Stimulated activated CD8-positive, alpha-beta memory T cell treated with anti-CD3 and anti-CD28 coated beads, Interleukin-12 subunit alpha, Interleukin-12 subunit beta, amount 100 ng/mL, for 4 hours (primary cell): ENCODE data around the gene SLC2A9.

Experiments
- DNase-seq: peaks from one replicate; pipeline ENCODE4 v3.0.0-alpha.2; 2020; ENCODE audit warnings: low read depth

SLC2A9 gene

DNA sequence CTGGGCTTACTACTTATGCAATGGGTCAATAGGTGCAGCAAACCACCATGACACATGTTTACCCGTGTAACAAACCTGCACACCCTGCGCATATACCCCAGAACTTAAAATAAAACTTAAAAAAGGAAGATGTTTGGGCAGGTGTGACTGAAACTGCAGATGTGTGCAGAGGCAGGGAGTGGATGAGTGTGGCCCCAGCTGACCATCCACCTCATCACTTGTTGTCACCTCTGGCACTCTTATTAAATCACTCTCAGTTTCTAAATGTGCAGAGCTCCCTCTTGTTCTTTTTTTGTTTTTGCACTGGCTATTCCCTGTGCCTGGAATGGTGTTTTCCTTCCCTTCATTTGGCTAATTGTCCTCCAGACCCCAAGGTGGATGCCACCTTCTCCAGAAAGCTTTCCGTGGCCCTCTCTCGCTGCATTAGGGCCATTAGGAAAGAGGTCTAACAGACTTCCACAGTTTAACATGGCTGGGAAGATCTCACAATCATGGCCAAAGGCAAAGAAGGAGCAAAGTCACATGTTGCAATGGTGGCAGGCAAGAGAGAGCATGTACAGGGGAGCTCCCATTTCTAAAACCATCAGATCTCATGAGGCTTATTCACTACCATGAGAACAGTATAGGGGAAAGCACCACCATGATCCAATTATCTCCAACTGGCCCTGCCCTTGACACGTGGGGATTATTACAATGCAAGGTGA lies 58.5 kb downstream of the SLC2A9 start:
- DNase-seq, result no peak

DNA sequence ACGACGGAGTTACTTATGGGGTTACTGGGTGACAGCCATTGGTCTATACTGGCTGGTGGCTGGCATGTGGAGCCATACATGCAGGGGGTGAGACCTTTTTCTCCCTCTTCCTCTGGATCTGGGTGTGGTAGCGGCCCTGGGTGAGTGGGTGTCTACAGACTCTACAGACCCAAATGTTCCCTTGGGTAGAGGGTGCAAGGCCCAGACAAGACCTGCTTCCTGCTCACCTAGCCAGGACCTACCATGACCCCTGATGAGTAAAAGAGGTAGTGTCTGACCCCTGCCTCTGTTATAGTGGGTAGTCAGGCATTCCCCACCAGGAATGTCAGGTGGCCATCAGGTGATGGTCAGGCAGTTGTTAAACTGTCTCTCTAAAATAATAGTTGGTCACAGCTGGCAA lies 66.8 kb downstream of the SLC2A9 start:
- DNase-seq, result no peak

DNA sequence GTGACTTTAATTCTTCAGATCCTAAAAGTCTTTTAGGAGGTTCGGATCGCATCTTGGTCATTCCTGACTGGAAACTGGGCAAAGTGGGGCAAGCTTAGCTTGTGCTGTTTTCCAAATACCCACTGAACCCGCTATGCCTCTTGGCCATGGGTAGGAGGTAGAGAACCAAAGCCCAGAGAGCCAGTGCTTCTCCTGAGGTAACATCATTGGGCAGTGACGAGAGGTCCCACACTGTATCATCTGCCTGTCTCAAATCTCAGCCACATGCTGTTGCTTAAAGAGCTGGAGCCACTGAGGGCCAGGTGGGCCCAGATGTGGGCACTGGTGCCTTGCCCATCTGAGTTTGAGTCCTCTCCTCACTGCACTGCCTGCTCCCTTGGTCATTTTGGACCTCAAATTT lies 68.2 kb downstream of the SLC2A9 start:
- DNase-seq, result no peak

DNA sequence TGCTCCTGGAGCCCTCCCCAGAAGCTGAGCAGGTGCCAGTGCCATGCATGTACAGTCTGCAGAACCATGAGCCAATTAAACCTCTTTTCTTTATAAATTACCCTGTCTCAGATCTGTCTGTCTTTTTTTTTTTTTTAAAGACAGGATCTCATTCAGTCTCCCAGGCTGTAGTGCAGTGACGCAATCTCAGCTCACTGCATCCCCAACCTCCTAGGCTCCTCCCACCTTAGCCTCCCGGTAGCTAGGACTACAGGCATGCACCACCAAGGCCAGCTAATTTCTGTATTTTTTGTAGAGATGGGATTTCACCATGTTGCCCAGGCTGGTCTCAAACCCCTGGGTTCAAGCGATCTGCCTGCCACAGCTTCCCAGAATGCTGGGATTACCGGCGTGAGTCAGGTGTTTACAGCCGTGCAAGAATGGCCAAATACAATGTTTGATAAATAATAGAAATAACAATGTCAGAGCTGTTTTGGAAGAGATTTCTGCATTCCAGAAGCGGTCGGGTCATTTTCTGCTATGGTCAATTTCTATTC lies 68.8 kb downstream of the SLC2A9 start:
- no peak for DNase-seq

DNA sequence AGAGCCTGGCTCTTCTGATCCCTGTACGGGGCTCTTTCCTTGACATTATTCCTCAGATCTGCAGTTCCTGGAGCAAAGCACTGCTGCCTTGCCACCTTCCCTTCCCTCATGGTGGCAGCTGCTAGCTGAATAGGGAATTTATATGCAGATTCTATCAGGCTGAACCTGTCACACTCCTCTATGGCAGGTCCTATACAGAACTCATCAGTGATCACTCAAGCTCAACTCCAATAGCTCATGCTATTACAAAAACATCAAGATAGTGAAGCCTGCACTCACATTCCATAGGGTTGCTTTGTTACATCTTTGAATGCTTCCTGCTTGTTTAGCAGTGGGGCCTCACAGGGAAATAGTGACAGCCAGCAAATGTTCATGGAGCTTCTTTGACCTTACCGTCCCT lies 71.7 kb downstream of the SLC2A9 start:
- DNase-seq, result no peak

DNA sequence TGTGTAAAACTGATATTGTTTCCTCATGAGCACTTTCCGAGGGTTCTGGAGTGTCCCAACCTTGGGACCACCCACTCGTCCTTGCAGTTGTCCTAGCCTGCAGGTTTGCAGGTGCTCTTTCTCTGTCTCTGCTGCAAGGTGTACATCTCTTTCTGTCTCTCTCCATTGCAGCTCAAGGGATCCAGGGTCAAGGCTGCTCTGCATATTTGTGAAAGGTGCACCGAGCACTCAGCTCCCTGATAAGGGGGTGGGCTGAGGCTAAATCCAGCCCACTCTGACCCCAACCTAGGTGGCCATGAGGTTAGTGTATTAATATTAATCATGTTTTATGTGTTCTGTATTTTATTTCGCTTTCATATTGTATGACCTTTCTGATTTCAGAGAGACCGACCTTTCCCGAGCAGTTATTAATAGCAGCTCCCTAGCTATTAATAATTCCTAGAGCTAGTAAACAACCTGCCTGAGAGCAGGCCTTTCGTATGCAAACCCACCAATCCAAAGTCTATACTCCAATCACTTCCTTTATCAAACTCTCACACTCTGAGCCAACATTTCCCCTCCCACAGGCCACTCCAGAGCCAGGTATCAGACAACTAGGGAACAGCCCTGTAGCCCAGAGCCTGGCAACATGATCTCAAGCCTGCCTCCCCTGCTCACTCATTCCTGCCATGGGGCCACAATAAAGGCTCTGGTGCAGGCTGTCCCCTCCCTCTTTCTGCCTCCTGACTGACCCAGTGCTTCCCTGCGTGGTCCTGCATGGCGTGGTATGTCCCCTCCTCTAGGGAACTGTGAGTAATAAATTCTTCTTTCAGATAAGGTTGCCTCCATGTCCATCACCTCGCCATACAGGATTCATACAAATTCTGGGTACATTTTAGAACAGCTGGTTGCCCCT lies 73.9 kb downstream of the SLC2A9 start:
- no peak for DNase-seq

DNA sequence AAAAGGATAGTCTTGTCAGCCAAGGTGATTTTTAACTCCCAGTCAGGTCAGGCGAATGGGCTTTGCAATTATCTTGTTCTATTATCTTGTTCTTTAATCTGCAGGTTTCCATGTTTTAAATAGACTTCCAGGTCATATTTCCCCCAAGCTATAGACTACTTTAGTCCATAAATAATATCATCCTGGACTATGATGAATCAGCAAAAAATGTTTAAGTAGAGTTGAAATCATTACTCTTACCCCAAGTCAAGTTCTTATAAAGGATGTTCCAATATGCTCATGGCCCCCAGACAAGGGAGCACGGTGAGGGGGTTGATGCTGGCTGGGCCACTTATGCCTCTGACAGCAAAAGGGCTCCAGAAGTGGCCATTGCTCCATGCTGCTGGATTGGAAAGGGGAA lies 75.1 kb downstream of the SLC2A9 start:
- no peak for DNase-seq

DNA sequence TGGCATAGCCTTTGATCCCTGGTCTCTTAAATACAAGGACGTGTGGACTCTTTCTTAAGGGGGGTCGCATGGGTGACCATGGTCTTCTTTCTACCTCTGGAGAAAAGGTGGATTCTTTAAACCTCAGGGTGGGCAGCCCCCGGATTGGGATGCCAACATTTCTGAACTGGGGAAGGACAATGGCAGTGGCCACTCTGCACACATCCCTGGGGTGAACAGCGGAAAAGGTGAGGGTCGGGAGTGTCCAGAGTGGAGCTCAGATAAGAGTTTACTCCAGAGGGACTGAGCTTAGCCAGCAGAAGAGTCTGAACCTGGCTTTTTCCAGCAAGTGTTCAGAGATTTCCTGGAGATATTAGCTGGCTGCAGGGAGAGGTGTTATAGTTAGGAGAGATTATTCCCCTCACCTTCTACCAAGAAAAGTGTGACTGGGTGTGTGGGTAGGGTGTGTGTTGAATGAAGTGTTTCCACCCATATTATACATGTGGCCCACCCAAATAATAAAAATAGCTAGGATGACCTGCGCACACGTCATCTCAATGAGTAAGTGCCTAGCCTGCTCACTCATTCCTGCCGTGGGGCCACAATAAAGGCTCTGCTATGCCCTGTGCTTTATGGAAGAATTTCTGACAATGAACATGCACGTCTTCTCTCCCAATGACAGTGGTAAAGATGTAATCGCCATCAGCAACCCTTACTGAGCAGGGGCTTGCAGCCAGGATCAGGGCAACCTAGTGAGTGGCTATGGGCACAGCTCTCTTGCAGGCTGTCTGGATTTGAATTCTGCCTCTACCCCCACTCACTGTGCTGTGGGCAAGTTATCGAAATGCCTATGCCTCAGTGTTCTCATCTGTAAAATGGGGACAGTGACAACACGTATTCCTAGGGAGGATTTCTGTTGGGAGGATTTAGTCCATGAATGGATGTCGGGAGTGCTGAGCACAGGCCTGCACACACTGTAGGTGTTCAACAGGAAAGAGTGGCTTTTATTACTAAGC lies 76.6 kb downstream of the SLC2A9 start:
- DNase-seq, result no peak

DNA sequence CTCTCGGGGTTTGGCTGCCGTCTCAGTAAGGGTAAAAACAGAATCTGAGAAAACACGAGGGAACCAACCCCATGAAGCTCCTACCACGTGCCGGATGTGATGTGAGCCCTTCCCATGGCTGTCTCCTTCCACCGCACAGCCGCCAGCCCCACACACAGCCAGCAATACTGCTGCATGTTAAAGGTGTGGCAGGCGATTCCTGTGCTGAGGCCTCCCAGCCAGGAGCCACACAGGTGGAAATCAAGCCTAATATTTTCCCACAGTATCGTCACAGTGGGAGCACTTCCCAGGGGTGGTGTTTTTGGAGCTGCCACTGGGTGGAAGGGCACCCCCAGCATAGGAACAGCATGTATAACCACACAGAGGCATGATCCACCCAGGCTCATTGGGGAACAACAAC lies 77.5 kb downstream of the SLC2A9 start:
- DNase-seq, result no peak

DNA sequence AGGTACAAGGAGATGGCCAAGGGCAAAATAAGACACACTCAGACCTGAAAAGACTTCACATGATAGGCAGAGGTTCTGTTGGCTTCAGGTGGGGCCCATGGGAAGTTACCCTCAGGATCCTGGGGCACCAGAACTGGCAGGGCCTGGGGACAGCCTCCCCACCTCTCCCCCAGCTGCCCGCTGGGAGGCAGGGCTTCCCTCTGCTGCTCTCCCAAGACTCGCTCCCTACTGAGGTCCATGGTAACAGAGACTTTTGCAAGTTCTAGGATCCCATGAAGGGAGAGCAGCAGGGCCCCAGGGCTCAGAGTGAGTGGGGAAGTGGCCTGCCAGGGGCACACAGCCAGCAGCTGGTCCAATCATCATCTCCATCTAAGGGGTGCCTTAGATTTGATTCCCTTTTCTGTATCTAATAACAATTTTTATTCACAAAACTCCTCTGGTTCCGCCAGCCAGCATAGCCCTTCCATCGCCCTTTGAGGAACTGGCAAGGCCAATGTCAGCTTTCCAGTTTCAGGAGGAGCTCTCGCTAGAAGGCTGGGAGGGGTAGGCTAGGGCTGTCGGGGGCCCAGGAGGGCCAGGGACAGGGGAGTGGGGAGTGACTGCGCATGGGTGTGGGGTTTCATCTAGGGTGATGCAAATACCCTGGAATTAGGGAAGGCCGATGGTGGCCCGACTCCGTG lies 78.2 kb downstream of the SLC2A9 start:
- DNase-seq, result no peak

DNA sequence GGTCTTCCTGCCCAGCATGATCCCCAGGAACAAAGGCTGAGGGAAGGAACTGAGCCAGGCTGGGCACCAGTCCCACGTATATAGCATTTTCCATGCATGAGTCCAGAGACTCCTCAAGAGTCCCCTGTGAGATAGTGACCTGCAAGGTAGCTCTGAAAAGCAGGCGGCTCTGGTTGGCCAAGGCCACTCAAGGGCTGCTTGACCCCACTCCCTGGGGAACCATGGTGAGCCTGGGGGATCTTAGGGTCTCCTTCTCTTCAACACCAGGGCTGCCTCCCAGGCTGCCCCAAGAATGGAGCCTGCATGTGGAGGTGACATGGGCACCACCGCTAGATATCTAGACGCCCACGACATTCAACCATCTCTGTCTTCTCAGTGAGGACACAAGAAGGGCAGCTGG lies 79.2 kb downstream of the SLC2A9 start:
- no peak for DNase-seq

DNA sequence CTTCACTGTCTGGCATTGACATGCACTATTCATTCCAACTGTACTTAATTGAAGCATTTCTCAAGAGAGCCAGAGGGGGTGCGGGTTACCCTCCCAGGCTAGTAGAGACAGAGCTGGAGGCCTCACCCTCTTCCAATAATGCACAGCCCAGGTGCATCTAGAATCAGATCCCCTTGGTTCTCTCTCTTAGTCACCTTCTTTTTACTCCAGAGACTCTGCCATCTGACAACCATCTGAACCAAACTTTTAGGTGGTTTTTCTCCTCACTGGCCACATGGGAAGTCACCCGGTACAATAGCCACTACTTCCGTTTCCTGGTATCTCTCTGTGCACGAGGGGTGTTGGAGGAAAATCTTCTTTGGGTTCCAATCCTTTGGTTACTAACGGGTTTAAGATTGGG lies 81.3 kb downstream of the SLC2A9 start:
- DNase-seq, result no peak

DNA sequence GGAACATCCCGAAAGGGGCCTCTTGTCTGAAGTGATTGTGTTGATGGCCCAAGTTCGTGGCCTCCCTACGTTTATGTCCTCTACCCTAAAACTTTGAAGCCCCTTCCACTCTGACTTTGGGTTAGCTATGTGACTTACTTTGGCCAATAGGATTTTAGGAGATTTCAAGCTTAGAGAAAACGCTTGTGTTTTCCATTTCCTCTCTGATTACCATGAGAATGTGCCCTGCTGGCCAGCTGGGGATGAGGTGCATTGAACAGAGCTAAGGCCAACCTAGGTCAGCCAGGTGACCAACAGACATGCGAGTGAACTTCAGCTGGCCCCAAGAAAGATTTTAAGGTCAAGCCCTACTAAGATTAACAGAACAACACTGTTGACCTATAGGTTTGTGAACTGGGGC lies 82.4 kb downstream of the SLC2A9 start:
- no peak for DNase-seq

DNA sequence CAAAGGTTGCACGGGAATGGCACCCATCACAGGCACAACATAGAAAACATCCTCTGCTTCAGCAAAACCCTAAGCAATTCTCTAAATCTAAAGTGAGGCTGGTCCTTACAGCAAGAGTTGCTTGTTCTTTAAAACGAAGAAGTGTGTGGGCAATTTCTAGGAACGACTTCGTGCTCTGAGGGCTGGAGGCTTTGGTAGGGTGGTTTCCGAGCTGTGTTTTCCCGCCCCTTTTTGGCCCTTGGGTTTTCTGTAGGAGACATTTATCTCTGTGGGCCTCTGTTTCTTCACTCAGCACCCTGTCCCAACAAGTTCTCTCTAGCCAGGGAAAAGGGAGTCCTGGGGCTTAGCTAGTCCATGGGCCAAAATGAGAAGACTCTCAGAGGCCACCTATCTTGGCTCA lies 84.2 kb downstream of the SLC2A9 start:
- DNase-seq, result no peak

DNA sequence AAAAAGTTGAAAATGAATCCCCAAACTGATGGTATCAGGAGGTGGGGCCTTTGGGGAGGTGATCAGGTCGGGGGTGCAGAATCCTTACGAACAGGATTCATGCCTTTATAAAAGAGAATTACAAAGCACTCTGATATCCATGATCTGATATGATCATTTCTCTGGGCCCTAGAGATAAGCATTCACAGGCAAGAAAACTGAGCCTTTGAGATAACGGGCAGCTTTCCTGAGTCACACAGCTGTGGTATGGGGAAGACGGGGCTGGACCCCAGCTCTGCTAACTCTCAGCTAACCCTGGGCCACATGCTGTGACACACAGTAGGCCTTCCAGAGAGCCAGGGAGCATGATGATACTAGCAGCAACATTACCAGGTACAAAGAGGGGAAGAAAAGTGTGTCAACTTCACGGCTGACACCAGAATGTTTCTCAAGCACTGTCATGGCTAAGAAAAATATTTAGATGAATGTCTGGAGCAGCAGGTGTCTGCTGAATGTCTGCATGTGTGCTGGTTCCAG lies 85.1 kb downstream of the SLC2A9 start:
- no peak for DNase-seq

DNA sequence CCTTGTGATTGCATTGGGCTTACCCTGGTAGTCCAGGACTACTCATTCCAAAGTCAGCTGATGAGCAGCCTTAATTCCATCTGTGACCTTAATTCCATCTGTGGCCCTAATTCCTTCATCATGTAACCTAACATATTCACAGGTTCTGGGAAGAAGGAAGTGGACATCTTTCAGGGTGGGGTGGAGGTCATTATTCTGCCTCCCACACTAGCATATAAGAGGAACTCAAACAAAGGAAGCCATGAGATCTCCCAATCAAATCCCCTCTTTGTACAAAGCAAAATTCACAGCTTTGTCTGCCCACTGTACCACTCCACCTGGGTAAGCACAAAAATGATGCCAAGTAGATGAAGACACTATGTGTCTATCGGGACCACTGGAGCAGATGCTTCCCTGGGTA lies 87.3 kb downstream of the SLC2A9 start:
- no peak for DNase-seq

DNA sequence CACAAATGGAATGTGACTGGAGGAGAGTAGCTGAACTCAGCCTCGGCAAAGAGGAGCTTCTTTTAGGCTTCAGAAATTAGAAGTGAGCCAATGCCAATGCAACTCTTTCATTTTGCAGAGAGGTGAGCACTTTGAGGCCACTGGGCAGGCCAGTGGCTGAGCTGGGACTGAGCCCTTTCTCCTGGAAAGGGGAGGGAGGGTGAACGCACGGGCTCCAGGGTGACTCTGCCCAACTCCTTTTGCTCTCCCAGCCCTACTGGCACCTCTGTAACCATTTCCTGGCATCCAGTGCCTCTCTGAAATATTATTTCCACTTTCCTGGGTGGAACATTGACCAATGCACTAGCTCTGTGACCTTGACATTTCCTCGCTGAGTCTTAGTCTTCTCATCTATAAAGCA lies 88.1 kb downstream of the SLC2A9 start:
- DNase-seq, result no peak

DNA sequence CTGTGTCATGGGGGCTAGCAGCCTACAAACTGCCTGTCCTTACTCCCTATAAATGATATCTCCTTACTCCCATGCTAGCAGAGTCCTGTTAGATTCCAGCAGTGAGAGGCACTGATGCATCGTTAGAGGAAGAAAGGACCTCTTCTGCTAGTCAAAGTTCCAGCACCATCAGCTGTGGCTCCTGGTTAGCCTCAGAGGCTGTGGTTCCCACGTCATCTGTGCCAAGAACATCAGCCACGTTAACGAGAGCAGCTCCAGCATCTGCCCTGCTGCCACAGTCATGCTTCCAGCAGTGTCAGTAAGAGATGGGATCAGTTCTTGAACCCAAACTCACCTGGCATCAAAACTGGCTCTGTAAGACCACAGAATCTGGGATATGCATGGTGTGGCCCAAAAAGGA lies 88.5 kb downstream of the SLC2A9 start:
- no peak for DNase-seq

DNA sequence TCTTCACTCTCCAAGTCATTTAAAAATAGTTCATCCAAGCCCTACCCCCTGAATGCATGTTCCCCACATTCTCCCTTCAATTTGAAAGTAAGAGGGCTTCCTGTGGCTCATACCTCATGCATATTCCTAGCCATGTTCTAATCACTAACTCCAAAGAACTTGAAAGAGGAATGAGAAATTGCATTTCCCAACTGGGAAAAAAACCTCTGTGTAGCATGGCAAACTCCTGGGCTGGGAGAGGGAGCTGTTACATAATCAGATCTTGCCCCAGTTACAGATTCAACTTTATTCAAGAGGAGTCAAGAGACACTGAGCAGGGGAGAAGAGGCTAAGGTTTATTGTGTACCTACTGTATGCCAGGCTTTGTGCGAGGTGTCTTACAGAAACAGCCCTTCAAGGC lies 90.2 kb downstream of the SLC2A9 start:
- no peak for DNase-seq

DNA sequence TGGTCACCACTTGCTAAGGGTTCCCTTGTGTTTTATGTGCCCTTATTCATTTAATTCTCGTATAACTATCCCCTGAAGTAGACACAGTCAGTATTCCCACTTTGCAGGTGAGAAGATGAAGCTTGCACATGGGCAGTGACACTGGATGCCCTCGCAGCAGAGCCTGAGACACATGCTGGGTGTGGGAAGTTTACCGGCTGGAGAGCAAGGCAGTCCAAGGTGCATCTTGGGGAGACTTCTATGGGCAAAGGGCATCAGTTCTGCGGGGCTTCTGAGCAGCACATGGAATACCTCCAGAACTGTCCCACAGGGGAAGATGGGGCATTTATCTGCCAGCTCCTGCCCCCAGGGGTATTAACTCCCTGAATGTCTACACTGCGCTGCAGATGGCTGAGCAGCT lies 92.2 kb downstream of the SLC2A9 start:
- no peak for DNase-seq

DNA sequence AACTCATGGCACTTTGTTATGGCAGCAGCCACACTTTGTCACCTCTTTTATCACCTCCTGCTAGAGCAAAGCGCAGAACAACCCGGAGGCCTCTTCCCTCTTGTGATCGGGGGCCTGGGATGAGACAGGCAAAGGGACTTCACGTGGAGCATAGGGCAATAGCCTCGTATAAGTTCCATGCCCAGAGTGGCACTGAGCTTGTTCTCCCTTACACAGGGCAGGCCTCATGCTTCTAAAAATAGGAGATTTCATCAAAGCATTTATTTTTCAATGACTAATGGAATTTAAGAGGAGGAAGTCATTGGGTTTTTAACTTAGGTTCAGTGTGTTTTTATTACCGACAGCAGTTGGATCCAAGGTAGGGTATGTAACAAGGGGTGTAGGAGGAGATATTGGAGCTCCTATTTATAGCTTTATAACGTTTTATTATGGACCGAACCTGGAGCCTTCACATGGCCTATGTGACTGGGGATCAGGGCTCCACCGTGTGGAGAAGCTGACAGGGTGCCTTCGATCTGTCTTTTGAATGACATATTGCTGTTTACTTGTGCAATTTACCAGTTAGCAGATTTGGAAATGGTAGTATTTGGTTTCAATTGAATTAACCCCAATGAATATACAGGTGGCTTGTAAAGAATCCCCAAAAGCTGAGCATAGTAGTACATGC lies 93.8 kb downstream of the SLC2A9 start:
- DNase-seq, result no peak
